ENCODE measurements around the gene DNAH6. TPM values are rescaled to one million over a fixed set of nuclear protein-coding genes. Genes with fewer than 3 reads are reported as not detected.

DNAH6 gene
- total RNA-seq, 1 experiment from 2014 or later: not detected

GRCh38 chr2:84687498-84688149 lies 171.3 kb downstream of the DNAH6 start:
- H3K4me1 ChIP-seq (ENCODE audit: insufficient read depth, low read length, poor library complexity, severe bottlenecking): no peaks in the 10 kb centered on the region
- no peaks in the 10 kb centered on the region for H3K9me3 ChIP-seq (ENCODE audit: low read depth, low read length, poor library complexity, severe bottlenecking)
- ChIA-PET POLR2A (ENCODE audit: low non-redundant PET) (no interaction called here), CTCF (no interaction called here)
- no peak for TF ChIP-seq EZH2 (IDR thresholded peaks at IDR 0.05; ENCODE audit: borderline replicate concordance, low read depth, low read length, poor library complexity, severe bottlenecking)
- TF ChIP-seq CTCF (conservative IDR thresholded peaks at IDR 0.05; ENCODE audit: low read depth, low read length): no peak
- no peak overlapping the region for H3K27ac ChIP-seq (ENCODE audit: low read depth, low read length, poor library complexity, severe bottlenecking)
- peaks cover 27% of the 10 kb centered on the region for H3K27me3 ChIP-seq (replicated peaks; ENCODE audit: insufficient read depth, low read depth, low read length, poor library complexity)
- no TSS peak for BruUV-seq (replicated peaks)
- intact Hi-C loops (cut with micrococcal nuclease; ENCODE audit: unreplicated experiment): no loop called here
- no peaks in the 10 kb centered on the region for H3K36me3 ChIP-seq (ENCODE audit: insufficient read depth, low read length, poor library complexity, severe bottlenecking)
- DNase-seq (ENCODE audit: low spot score): no peak
- H3K4me3 ChIP-seq (ENCODE audit: low read depth, low read length, poor library complexity, severe bottlenecking): no peak overlapping the region

GRCh38 chr2:84690225-84690624 lies 173.9 kb downstream of the DNAH6 start:
- H3K36me3 ChIP-seq (ENCODE audit: insufficient read depth, low read length, poor library complexity, severe bottlenecking): no peaks in the 10 kb centered on the region
- ChIA-PET CTCF (no interaction called here), POLR2A (ENCODE audit: low non-redundant PET) (no interaction called here)
- no peak overlapping the region for H3K4me3 ChIP-seq (ENCODE audit: low read depth, low read length, poor library complexity, severe bottlenecking)
- H3K27ac ChIP-seq (ENCODE audit: low read depth, low read length, poor library complexity, severe bottlenecking): no peak overlapping the region
- H3K9me3 ChIP-seq (ENCODE audit: low read depth, low read length, poor library complexity, severe bottlenecking): no peaks in the 10 kb centered on the region
- no TSS peak for BruUV-seq (replicated peaks)
- no peaks in the 10 kb centered on the region for H3K4me1 ChIP-seq (ENCODE audit: insufficient read depth, low read length, poor library complexity, severe bottlenecking)
- no peak for TF ChIP-seq CTCF (conservative IDR thresholded peaks at IDR 0.05; ENCODE audit: low read depth, low read length)
- no peak for TF ChIP-seq EZH2 (IDR thresholded peaks at IDR 0.05; ENCODE audit: borderline replicate concordance, low read depth, low read length, poor library complexity, severe bottlenecking)
- intact Hi-C loops (cut with micrococcal nuclease; ENCODE audit: unreplicated experiment): no loop called here
- DNase-seq (ENCODE audit: low spot score): no peak
- H3K27me3 ChIP-seq (replicated peaks; ENCODE audit: insufficient read depth, low read depth, low read length, poor library complexity): peaks cover 38% of the 10 kb centered on the region

DNA sequence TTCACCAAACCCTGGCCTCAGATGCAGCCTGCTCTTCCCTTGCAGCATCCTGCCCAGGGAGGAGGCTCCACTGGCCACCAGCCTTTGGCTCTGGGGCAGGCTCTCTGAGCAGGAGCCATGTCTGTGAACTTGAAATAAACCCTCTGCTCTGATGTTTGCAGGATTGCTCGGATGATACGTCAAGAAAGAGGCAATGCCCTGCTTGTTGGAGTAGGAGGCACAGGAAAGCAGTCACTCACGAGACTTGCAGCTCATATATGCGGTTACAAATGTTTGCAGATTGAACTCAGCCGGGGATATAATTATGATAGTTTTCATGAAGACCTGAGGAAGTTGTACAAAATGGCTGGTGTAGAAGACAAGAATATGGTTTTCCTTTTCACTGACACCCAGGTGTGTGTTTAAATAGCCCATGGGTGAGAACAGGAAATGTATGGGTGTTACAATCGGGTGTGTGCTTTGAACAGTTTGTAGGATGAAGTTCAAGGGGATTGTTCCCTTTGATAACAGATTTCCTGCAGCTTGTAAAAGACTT lies 177.9 kb downstream of the DNAH6 start:
- H3K36me3 ChIP-seq (ENCODE audit: insufficient read depth, low read length, poor library complexity, severe bottlenecking): no peaks in the 10 kb centered on the region
- POLR2A ChIA-PET (ENCODE audit: low non-redundant PET): no interaction called here
- no peak overlapping the region for H3K4me3 ChIP-seq (ENCODE audit: low read depth, low read length, poor library complexity, severe bottlenecking)
- intact Hi-C loops (cut with micrococcal nuclease; ENCODE audit: unreplicated experiment): no loop called here
- no peaks in the 10 kb centered on the region for H3K4me1 ChIP-seq (ENCODE audit: insufficient read depth, low read length, poor library complexity, severe bottlenecking)
- no peak for DNase-seq (ENCODE audit: low spot score)
- CTCF ChIA-PET: no interaction called here
- H3K9me3 ChIP-seq (ENCODE audit: low read depth, low read length, poor library complexity, severe bottlenecking): no peaks in the 10 kb centered on the region
- H3K27ac ChIP-seq (ENCODE audit: low read depth, low read length, poor library complexity, severe bottlenecking): no peak overlapping the region
- no TSS peak for BruUV-seq (replicated peaks)
- H3K27me3 ChIP-seq (replicated peaks; ENCODE audit: insufficient read depth, low read depth, low read length, poor library complexity): peaks cover 54% of the 10 kb centered on the region
- no peak for TF ChIP-seq EZH2 (IDR thresholded peaks at IDR 0.05; ENCODE audit: borderline replicate concordance, low read depth, low read length, poor library complexity, severe bottlenecking)
- no peak for TF ChIP-seq CTCF (conservative IDR thresholded peaks at IDR 0.05; ENCODE audit: low read depth, low read length)
